CD8-positive, alpha-beta memory T cell (primary cell): Measurements from ENCODE around the gene NFAT5. TPM values are rescaled to one million over a fixed set of nuclear protein-coding genes. Genes with fewer than 3 reads are reported as not detected.
A peak's percentile ranks its signal among the peaks of the same experiment; 100 is the strongest.

Experiments
- CTCF ChIA-PET: fragments of 350-600 bp; sonication (Branson Sonifier 250); formaldehyde crosslinking; loops from one replicate; lab custom pipeline; 2021; ENCODE audit warnings: antibody characterized with exemption; lab: Charles Lee
- POLR2A ChIA-PET: fragments of 350-600 bp; sonication (Branson Sonifier 250); formaldehyde crosslinking; loops from one replicate; lab custom pipeline; 2021; ENCODE audit warnings: antibody characterized with exemption; lab: Charles Lee
- DNase-seq, 5 donors: peaks; one replicate each; pipeline versions ENCODE4 v3.0.0 to v3.0.0-alpha.2; 2020 to 2022; ENCODE audit warnings: mixed read lengths in 1 of 5
- H3K27ac ChIP-seq: one replicate; pipeline ENCODE4 v1.7.0; 2013; ENCODE audit warnings: low read depth, mild to moderate bottlenecking, low read length, moderate library complexity
- H3K27me3 ChIP-seq: 2 replicates; pipeline ENCODE4 v1.7.0; 2013; ENCODE audit warnings: low read length, mild to moderate bottlenecking; ENCODE audit not compliant: insufficient read depth, poor library complexity, severe bottlenecking
- H3K36me3 ChIP-seq: 2 replicates; pipeline ENCODE4 v1.7.0; 2013; ENCODE audit warnings: mild to moderate bottlenecking, low read length, moderate library complexity; ENCODE audit not compliant: insufficient read depth
- H3K4me1 ChIP-seq: 2 replicates; pipeline ENCODE4 v1.7.0; 2013; ENCODE audit warnings: mild to moderate bottlenecking, low read length, moderate library complexity; ENCODE audit not compliant: insufficient read depth
- H3K4me3 ChIP-seq: 2 replicates; pipeline ENCODE4 v1.7.0; 2013; ENCODE audit warnings: mild to moderate bottlenecking, low read length
- H3K9me3 ChIP-seq: 2 replicates; pipeline ENCODE4 v1.7.0; 2013; ENCODE audit warnings: mild to moderate bottlenecking, low read length
- H3K27ac Mint-ChIP-seq, 8 donors: one replicate each; pipeline ENCODE4 v1.8.0; 2020 to 2021; ENCODE audit warnings: mixed read lengths in 8 of 8, mild to moderate bottlenecking in 6 of 8, inconsistent platforms in 3 of 8, moderate library complexity in 3 of 8
- H3K27me3 Mint-ChIP-seq, 2 donors: one replicate each; pipeline ENCODE4 v1.8.0; 2020 to 2021; ENCODE audit warnings: mixed read lengths in 2 of 2, mild to moderate bottlenecking in 1 of 2, moderate library complexity in 1 of 2
- H3K36me3 Mint-ChIP-seq, 3 donors: one replicate each; pipeline ENCODE4 v1.8.0; 2020 to 2021; ENCODE audit warnings: mixed read lengths in 3 of 3, inconsistent platforms in 1 of 3, mild to moderate bottlenecking in 1 of 3
- H3K4me1 Mint-ChIP-seq, 3 donors: one replicate each; pipeline ENCODE4 v1.8.0; 2020 to 2021; ENCODE audit warnings: mixed read lengths in 3 of 3, inconsistent platforms in 1 of 3, mild to moderate bottlenecking in 1 of 3
- H3K4me3 Mint-ChIP-seq, 7 donors: one replicate each; pipeline ENCODE4 v1.8.0; 2020 to 2021; ENCODE audit warnings: mixed read lengths in 7 of 7, mild to moderate bottlenecking in 6 of 7, moderate library complexity in 4 of 7, inconsistent platforms in 2 of 7
- H3K9me3 Mint-ChIP-seq, 5 donors: one replicate each; pipeline ENCODE4 v1.8.0; 2020 to 2022; ENCODE audit warnings: mixed read lengths in 5 of 5, mild to moderate bottlenecking in 3 of 5, moderate library complexity in 2 of 5, inconsistent platforms in 1 of 5
- polyA plus RNA-seq: library from polyadenylated mRNA; unstranded; fragments of 300-500 nt; fragmentation: Illumina TruSeq; gene quantifications from one replicate; pipeline ENCODE4 v1.2.3, GENCODE V29; 2021
- total RNA-seq, 2 experiments: library from RNA; stranded (reverse); gene quantifications; one replicate each; pipeline ENCODE4 v1.2.3, GENCODE V29; 2021

NFAT5 gene
- total and polyA plus RNA-seq, 3 experiments from 2014 or later: 11.3 to 41.0 (median 39.0) TPM

DNA sequence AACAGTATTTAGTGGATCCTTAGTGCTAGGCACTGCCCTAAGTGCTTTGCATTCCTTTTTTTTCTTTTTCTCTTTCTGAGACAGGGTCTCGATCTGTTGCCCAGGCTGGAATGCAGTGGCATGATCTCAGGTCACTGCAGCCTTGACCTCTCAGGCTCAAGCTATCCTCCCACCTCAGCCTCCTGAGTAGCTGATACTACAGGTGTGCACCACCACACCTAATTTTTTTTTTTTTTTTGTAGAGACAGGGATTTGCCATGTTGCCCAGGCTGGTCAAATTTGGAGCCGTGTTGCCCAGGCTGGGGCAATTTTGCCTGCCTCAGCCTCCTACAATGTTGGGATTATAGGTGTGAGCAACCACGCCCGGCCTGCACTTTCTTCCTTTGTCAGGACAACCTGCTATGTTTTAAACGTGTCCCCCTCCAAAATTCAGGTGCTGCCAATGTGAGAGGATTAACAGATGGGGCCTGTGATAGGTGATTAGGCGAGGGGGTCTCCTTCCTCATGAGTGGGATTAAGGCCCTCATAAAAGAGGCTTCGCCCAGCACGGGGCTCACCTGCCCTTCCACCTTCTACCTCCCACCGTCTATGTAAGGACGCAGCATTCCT, 155.2 kb downstream of the NFAT5 start:
- ChIA-PET POLR2A (interaction anchor here (0.7 kb wide), 1 partner anchor 34 kb away, joined by 3 read pairs; the partner anchor contains the start of gene NOB1), CTCF (interaction anchor here (1.0 to 8.2 kb wide), 2 partner anchors 11 to 34 kb away, joined by 3 to 58 read pairs; partner anchors contain the start of gene NOB1)
- no peak overlapping the region for H3K4me3 Mint-ChIP-seq
- Histone ChIP-seq H3K4me1 (peaks cover 2% of the 10 kb centered on the region), H3K27ac (no peak overlapping the region), H3K27me3 (no peaks in the 10 kb centered on the region), H3K36me3 (no peaks in the 10 kb centered on the region), H3K4me3 (no peak overlapping the region), H3K9me3 (no peaks in the 10 kb centered on the region)
- no peaks in the 10 kb centered on the region for H3K9me3 Mint-ChIP-seq
- no peak overlapping the region for H3K27ac Mint-ChIP-seq
- H3K4me1 Mint-ChIP-seq: peaks cover 3 to 9% (median 4%) of the 10 kb centered on the region in 3 donors
- no peak for DNase-seq
- no peaks in the 10 kb centered on the region for H3K27me3 Mint-ChIP-seq
- peaks cover 0 to 4% (median 0%) of the 10 kb centered on the region in 3 donors for H3K36me3 Mint-ChIP-seq

DNA sequence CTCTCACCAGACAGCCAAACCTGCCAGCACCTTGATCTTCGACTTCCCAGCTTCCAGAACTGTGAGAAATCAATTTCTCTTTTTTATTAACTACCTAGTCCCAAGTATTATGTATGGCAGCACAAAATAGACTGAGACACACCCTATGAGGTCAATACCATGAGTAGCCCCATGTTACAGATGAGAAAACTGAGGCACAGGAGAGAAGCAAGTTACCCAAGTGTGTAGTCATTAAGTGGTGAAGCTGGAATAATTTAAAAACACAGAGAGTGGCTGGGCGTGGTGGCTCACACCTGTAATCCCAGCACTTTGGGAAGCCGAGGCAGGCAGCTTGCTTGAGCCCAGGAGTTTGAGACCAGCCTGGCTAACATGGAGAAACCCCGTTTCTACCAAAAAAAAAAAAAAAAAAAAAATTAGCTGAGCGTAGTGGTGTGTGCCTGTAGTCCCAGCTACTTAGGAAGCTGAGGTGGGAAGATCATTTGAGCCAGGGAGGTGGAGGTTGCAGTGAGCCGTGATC, 155.7 kb downstream of the NFAT5 start:
- no peaks in the 10 kb centered on the region for H3K9me3 ChIP-seq
- Mint-ChIP-seq H3K27ac (peak overlapping the region in 1 of 8 donors; percentile 14), H3K9me3 (no peaks in the 10 kb centered on the region), H3K4me3 (no peak overlapping the region), H3K36me3 (peaks cover 0 to 4% (median 2%) of the 10 kb centered on the region in 3 donors), H3K27me3 (no peaks in the 10 kb centered on the region), H3K4me1 (peaks cover 9 to 15% (median 10%) of the 10 kb centered on the region in 3 donors)
- H3K27ac ChIP-seq: no peak overlapping the region
- no peak overlapping the region for H3K4me3 ChIP-seq
- no peaks in the 10 kb centered on the region for H3K36me3 ChIP-seq
- CTCF ChIA-PET: interaction anchor here (1.0 to 8.2 kb wide), 3 partner anchors 11 to 33 kb away, joined by 3 to 58 read pairs (median 3); partner anchors contain the start of gene NOB1
- H3K4me1 ChIP-seq: peaks cover 5% of the 10 kb centered on the region
- POLR2A ChIA-PET: interaction anchor here (0.6 kb wide), 1 partner anchor 152 kb away, joined by 5 read pairs; no protein-coding TSS in a partner anchor
- no peaks in the 10 kb centered on the region for H3K27me3 ChIP-seq
- no peak for DNase-seq

DNA sequence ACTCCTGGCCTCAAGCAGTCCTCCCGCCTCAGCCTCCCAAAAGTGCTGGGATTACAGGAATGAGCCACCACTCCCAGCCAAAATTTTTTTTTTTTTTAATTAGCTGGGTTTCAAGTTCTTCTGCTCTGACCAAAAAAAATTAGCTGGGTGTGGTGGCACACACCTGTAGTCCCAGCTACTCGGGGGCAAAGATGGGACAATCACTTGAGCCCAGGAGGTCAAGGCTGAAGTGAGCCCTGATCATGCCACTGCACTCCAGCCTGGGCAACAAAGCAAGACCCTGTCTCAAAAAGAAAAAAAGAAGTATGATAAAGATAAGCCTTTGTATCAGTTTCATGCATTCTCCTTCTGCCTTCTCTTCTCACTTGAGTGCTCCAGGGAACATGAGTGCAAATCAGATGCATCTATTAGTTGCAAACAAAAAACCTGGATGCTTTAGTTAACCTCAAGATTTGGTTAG, 158.7 kb downstream of the NFAT5 start:
- no peaks in the 10 kb centered on the region for H3K9me3 ChIP-seq
- H3K4me1 ChIP-seq: peaks cover 16% of the 10 kb centered on the region
- Mint-ChIP-seq H3K9me3 (no peaks in the 10 kb centered on the region), H3K4me1 (peaks cover 16 to 31% (median 17%) of the 10 kb centered on the region in 3 donors), H3K4me3 (peak overlapping the region in 2 of 7 donors; percentile 23 to 83), H3K27ac (peak overlapping the region in 4 of 8 donors; percentile 27 to 63 (median 40)), H3K27me3 (no peaks in the 10 kb centered on the region), H3K36me3 (peaks cover 0 to 4% (median 0%) of the 10 kb centered on the region in 3 donors)
- no peak for DNase-seq
- H3K27ac ChIP-seq: no peak overlapping the region
- H3K27me3 ChIP-seq: no peaks in the 10 kb centered on the region
- H3K4me3 ChIP-seq: no peak overlapping the region
- POLR2A ChIA-PET: interaction anchor here (0.9 kb wide), 1 partner anchor 37 kb away, joined by 3 read pairs; the partner anchor contains the start of gene WWP2
- CTCF ChIA-PET: interaction anchor here (0.8 to 8.2 kb wide), 4 partner anchors 14 to 33 kb away, joined by 3 to 58 read pairs (median 10); partner anchors contain the start of gene NOB1
- H3K36me3 ChIP-seq: no peaks in the 10 kb centered on the region

DNA sequence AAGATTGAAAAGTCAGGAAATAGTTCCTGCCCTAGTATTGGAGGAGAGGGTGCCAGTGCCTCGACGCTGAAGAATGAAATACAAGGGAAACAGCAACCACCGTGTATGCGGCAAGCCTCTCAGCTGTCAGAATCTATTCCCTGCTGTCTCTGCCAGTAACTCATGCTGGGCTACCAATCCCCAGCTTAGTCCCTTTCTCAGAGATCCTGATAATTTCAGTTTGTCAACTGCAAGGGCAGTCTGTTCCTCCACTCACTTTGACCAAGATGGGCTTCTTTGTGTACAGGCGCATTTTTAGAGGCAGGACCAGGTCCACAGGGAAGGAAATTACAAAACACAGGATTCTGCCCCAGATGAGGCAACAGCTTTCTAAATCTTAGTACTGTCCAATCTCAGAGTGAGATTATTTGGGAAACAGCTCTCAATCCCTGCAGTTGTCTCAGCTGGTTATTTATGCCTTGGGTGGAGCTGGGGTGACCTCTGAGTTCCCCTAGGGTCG, 159.3 kb downstream of the NFAT5 start:
- ChIA-PET POLR2A (interaction anchor here (0.5 to 0.9 kb wide), 2 partner anchors 37 to 122 kb away, joined by 3 read pairs; partner anchors contain the start of gene WWP2), CTCF (interaction anchor here (0.8 to 8.2 kb wide), 3 partner anchors 15 to 30 kb away, joined by 3 to 58 read pairs (median 16); partner anchors contain the start of gene NOB1)
- H3K9me3 Mint-ChIP-seq: no peaks in the 10 kb centered on the region
- H3K4me3 ChIP-seq: no peak overlapping the region
- H3K36me3 ChIP-seq: no peaks in the 10 kb centered on the region
- no peak for DNase-seq
- no peaks in the 10 kb centered on the region for H3K27me3 ChIP-seq
- H3K4me1 Mint-ChIP-seq: peaks cover 16 to 31% (median 17%) of the 10 kb centered on the region in 3 donors
- H3K4me3 Mint-ChIP-seq: peak overlapping the region; percentile 20 to 83 (median 45)
- peaks cover 0 to 4% (median 0%) of the 10 kb centered on the region in 3 donors for H3K36me3 Mint-ChIP-seq
- no peak overlapping the region for H3K27ac ChIP-seq
- peaks cover 16% of the 10 kb centered on the region for H3K4me1 ChIP-seq
- no peaks in the 10 kb centered on the region for H3K27me3 Mint-ChIP-seq
- no peaks in the 10 kb centered on the region for H3K9me3 ChIP-seq
- peak overlapping the region in 4 of 8 donors; percentile 27 to 66 (median 55) for H3K27ac Mint-ChIP-seq

DNA sequence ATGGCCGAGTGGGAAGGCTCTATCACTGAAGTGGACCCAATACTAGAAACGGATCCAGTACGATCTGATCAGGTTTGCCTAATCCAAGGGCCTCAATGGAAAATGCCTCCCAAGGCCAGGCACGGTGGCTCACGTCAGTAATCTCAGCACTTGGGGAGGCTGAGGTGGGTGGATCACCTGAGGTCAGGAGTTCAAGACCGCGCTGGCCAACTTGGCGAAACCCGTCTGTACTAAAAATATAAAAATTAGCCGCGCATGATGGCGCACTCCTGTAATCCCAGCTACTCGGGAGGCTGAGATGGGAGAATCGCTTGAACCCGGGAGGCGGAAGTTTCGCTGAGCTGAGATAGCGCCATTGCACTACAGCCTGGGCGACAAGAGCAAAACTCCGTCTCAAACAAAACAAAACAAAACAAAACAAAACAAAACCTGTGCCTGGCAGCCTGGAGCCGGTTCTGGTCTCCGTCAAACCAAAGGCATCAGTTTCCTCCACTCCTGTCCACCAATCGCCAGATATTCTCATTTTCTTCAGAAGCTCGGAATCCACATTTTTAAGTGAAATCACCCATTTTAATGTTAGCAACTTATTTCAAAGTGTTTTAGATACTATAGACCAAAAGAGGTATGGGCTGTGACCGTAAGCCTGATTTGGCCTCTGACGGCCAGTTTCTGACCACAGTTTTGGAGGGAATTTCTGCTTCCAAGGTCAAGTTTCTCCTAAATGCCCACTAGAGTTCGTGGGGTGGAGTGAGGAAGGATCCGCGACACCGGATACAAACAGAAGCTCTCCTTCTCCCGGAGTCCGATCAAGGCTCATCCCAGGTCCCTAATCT, 159.9 kb downstream of the NFAT5 start:
- Histone ChIP-seq H3K27me3 (no peaks in the 10 kb centered on the region), H3K4me1 (peaks cover 16% of the 10 kb centered on the region), H3K4me3 (peak overlapping the region; percentile 74), H3K27ac (peak overlapping the region; percentile 74), H3K36me3 (no peaks in the 10 kb centered on the region), H3K9me3 (no peaks in the 10 kb centered on the region)
- ChIA-PET CTCF (interaction anchor here (4.6 to 8.2 kb wide), 2 partner anchors 15 to 29 kb away, joined by 16 to 58 read pairs; partner anchors contain the start of gene NOB1), POLR2A (interaction anchor here (0.5 to 2.8 kb wide), 4 partner anchors 28 to 126 kb away, joined by 3 to 19 read pairs (median 4); partner anchors contain the start of gene NOB1)
- H3K9me3 Mint-ChIP-seq: no peaks in the 10 kb centered on the region
- H3K27me3 Mint-ChIP-seq: no peaks in the 10 kb centered on the region
- H3K4me1 Mint-ChIP-seq: peaks cover 16 to 31% (median 17%) of the 10 kb centered on the region in 3 donors
- no peak for DNase-seq
- peak overlapping the region; percentile 83 to 96 (median 93) for H3K4me3 Mint-ChIP-seq
- H3K27ac Mint-ChIP-seq: peak overlapping the region; percentile 72 to 96 (median 92)
- peaks cover 0 to 4% (median 0%) of the 10 kb centered on the region in 3 donors for H3K36me3 Mint-ChIP-seq

DNA sequence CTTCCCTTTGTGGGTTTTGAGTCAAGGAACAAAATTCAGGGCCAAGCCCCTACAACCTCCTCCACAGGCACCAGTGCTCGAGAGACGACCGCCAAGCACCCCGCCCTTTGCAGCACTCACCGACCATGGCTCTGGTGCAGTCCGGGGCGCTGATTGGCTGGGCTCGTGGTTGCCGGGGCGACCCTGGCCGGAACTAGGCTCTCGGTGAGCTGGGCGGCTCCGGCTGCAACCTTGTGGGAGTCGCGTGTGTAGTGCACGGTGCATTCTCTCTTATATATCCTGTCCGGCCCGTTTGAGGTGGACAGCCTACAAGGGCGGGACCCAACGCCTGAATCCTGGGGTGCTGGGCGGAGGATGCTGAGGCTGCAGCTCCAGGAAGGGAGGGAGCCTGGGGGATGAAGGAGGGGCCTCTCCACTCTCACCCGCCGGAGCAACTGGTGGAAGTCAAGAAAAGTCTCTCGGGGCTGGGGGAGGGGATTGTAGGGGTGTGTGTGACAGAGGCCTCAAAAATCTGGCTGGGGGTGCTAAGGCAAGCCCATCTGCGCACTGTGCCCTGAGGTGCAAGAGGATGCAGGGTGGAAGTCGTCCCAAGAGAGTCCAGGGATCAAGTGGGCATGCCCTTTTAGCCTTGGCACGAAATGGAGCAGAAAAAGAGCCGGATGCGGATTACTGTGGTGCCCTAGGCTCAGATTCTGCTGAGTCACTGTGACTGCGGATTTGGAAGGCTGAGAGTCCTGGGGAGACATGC, 160.7 kb downstream of the NFAT5 start, which contains the start of gene NQO1:
NQO1 (minus strand) TSS at position 248 of the 748 bp plus-strand sequence; CDS start at position 127, 121 bp downstream.
- Mint-ChIP-seq H3K27me3 (no peaks in the 10 kb centered on the region), H3K9me3 (no peaks in the 10 kb centered on the region), H3K4me1 (peaks cover 16 to 31% (median 17%) of the 10 kb centered on the region in 3 donors), H3K36me3 (peaks cover 0 to 4% (median 0%) of the 10 kb centered on the region in 3 donors), H3K4me3 (peak within 1 kb of the TSS; percentile 83 to 96 (median 93)), H3K27ac (peak within 1 kb of the TSS; percentile 72 to 96 (median 92))
- H3K4me1 ChIP-seq: peaks cover 16% of the 10 kb centered on the region
- H3K27ac ChIP-seq: peak within 1 kb of the TSS; percentile 74
- POLR2A ChIA-PET: interaction anchor here (0.6 to 2.8 kb wide), 3 partner anchors 28 to 125 kb away, joined by 3 to 19 read pairs (median 5); partner anchors contain the start of gene NOB1
- H3K4me3 ChIP-seq: peak within 1 kb of the TSS; percentile 74
- no peaks in the 10 kb centered on the region for H3K9me3 ChIP-seq
- H3K36me3 ChIP-seq: no peaks in the 10 kb centered on the region
- H3K27me3 ChIP-seq: no peaks in the 10 kb centered on the region
- CTCF ChIA-PET: interaction anchor here (4.6 to 8.2 kb wide), 2 partner anchors 16 to 28 kb away, joined by 16 to 58 read pairs; partner anchors contain the start of gene NOB1
- peak; percentile 68 to 90 (median 80) for DNase-seq
